ENCODE data around the gene DMGDH. TPM values are rescaled to one million over a fixed set of nuclear protein-coding genes. Genes with fewer than 3 reads are reported as not detected.

The DMGDH gene
- total RNA-seq, 1 donor from 2014 or later: 11.6 TPM

DNA sequence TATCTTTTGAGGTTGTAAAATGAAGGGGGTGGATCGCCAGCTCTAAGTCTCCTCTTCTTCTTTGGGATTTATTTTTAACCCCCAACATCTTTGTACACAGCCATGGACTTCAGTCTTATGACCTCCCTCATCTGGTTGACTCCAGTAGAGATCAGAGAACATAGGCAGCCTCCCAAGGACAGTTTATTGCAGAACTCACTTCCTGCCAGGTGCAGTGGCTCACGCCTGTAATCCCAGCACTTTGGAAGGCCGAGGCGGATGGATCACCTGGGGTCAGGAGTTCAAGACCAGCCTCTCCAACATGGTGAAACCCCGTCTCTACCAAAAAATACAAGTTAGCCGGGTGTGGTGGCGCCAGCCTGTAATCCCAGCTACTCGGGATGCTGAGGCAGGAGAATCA, 39.3 kb upstream of the DMGDH start:
- TF ChIP-seq CTCF (IDR thresholded peaks at IDR 0.05; ENCODE audit: insufficient read depth, low read length, severe bottlenecking): no peak
- no peak overlapping the region for H3K4me3 ChIP-seq (ENCODE audit: low read depth, low read length)
- no peak for DNase-seq (ENCODE audit: low read depth)
- no peak for FAIRE-seq
- H3K36me3 ChIP-seq (ENCODE audit: control insufficient read depth, insufficient read depth, low read length): no peaks in the 10 kb centered on the region
- peaks cover 6% of the 10 kb centered on the region for H3K27me3 ChIP-seq (ENCODE audit: control insufficient read depth, insufficient read depth, low read length)

GRCh38 chr5:79108086-79108485, 38.6 kb upstream of the DMGDH start:
- TF ChIP-seq CTCF (IDR thresholded peaks at IDR 0.05; ENCODE audit: insufficient read depth, low read length, severe bottlenecking): no peak
- Histone ChIP-seq H3K36me3 (ENCODE audit: control insufficient read depth, insufficient read depth, low read length) (no peaks in the 10 kb centered on the region), H3K27me3 (ENCODE audit: control insufficient read depth, insufficient read depth, low read length) (peaks cover 6% of the 10 kb centered on the region), H3K4me3 (ENCODE audit: low read depth, low read length) (no peak overlapping the region)
- no peak for DNase-seq (ENCODE audit: low read depth)
- FAIRE-seq: no peak

- Histone ChIP-seq H3K4me3 (ENCODE audit: low read depth, low read length) (no peak overlapping the region), H3K27me3 (ENCODE audit: control insufficient read depth, insufficient read depth, low read length) (no peaks in the 10 kb centered on the region), H3K36me3 (ENCODE audit: control insufficient read depth, insufficient read depth, low read length) (no peaks in the 10 kb centered on the region)
- DNase-seq (ENCODE audit: low read depth) (no peak), FAIRE-seq (no peak)
- TF ChIP-seq CTCF (IDR thresholded peaks at IDR 0.05; ENCODE audit: insufficient read depth, low read length, severe bottlenecking): no peak
Measured at GRCh38 chr5:79107020-79107796, 37.7 kb upstream of the DMGDH start.

- no peak overlapping the region for H3K4me3 ChIP-seq (ENCODE audit: low read depth, low read length)
- FAIRE-seq: no peak
- no peak for DNase-seq (ENCODE audit: low read depth)
- no peaks in the 10 kb centered on the region for H3K27me3 ChIP-seq (ENCODE audit: control insufficient read depth, insufficient read depth, low read length)
- no peak for TF ChIP-seq CTCF (IDR thresholded peaks at IDR 0.05; ENCODE audit: insufficient read depth, low read length, severe bottlenecking)
- no peaks in the 10 kb centered on the region for H3K36me3 ChIP-seq (ENCODE audit: control insufficient read depth, insufficient read depth, low read length)
Measured at GRCh38 chr5:79105868-79106267, 36.4 kb upstream of the DMGDH start.

DNA sequence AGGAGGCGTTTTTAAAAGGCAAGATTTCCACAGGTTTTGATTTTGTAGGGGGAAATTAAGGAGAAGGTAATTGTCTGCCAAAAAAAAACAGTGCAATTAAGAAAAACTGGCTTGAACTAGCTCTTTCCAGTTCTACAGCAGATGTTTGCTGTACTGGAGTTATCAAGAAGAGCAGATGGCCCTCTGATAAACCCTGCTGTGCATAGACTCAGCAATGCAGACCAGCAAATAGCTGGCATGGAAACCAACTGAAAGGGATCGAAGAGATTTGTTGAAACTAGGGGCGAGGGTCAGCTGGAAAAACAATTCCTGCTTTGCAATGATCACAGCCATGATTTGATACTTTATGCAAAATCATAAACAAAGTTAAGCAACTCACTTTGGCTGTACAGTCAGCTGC, 24.3 kb upstream of the DMGDH start:
- no peak for TF ChIP-seq CTCF (IDR thresholded peaks at IDR 0.05; ENCODE audit: insufficient read depth, low read length, severe bottlenecking)
- H3K4me3 ChIP-seq (ENCODE audit: low read depth, low read length): no peak overlapping the region
- DNase-seq (ENCODE audit: low read depth) (no peak), FAIRE-seq (no peak)
- no peaks in the 10 kb centered on the region for H3K36me3 ChIP-seq (ENCODE audit: control insufficient read depth, insufficient read depth, low read length)
- peaks cover 2% of the 10 kb centered on the region for H3K27me3 ChIP-seq (ENCODE audit: control insufficient read depth, insufficient read depth, low read length)

DNA sequence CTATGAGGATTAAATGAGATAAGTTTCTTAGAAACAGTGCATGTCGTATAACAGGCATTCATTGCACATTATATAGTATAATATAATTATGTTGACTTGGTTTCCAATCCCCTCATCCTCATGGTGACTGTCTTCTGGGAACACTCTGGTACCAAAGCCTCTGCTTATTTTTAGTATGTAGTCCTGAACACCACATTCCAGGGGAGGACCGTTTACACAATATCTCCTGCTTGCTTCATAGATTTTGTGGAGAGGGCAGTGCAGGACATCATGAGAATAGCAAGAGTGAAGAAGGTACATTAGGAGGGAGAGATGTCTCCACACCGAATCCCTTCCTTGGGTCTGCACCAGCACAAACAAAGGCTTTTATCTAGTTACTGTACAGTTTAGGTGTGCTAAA, 21.6 kb upstream of the DMGDH start:
- Histone ChIP-seq H3K36me3 (ENCODE audit: control insufficient read depth, insufficient read depth, low read length) (no peaks in the 10 kb centered on the region), H3K4me3 (ENCODE audit: low read depth, low read length) (no peak overlapping the region), H3K27me3 (ENCODE audit: control insufficient read depth, insufficient read depth, low read length) (peaks cover 2% of the 10 kb centered on the region)
- no peak for FAIRE-seq
- DNase-seq (ENCODE audit: low read depth): no peak
- TF ChIP-seq CTCF (IDR thresholded peaks at IDR 0.05; ENCODE audit: insufficient read depth, low read length, severe bottlenecking): no peak
